Colonic mucosa (tissue), 4 donors: ENCODE data around the gene GOSR2. TPM values are rescaled to one million over a fixed set of nuclear protein-coding genes. Genes with fewer than 3 reads are reported as not detected.

Experiments used
- DNase-seq: peaks from one replicate; pipeline ENCODE4 v3.0.0-alpha.2; 2020
- H3K27ac ChIP-seq: fragments of 200-600 bp; one replicate; pipeline ENCODE4 v1.8.0; 2021
- H3K27me3 ChIP-seq: fragments of 200-600 bp; one replicate; pipeline ENCODE4 v1.8.0; 2021
- H3K36me3 ChIP-seq: fragments of 200-600 bp; one replicate; pipeline ENCODE4 v1.8.0; 2021
- H3K4me1 ChIP-seq: fragments of 200-600 bp; one replicate; pipeline ENCODE4 v1.8.0; 2021; ENCODE audit warnings: mild to moderate bottlenecking
- H3K4me3 ChIP-seq: fragments of 200-600 bp; one replicate; pipeline ENCODE4 v1.8.0; 2021
- H3K9ac ChIP-seq, 2 donors: one replicate each; pipeline ENCODE4 v1.7.0; 2013; ENCODE audit warnings: control low read depth in 2 of 2, low read depth in 2 of 2, low read length in 2 of 2
- H3K9me3 ChIP-seq: fragments of 200-600 bp; one replicate; pipeline ENCODE4 v1.8.0; 2021
- intact Hi-C: fragments of 100-400 bp; cut with DNase I; formaldehyde crosslinking; loops from one replicate; pipeline ENCODE4 v1.14.1; 2022
- total RNA-seq, 2 donors: library from RNA; stranded (reverse); fragmentation: NEBNext Ultra II Directional in 1 of 2; extraction: Animal tissue kit (Norgen Biotek cat#: 25700) in 1 of 2; gene quantifications; one replicate each; pipeline ENCODE4 v1.2.1, GENCODE V29; 2021
- TF ChIP-seq, protein P1 (sequence below): fragments of 200-600 bp; IDR thresholded peaks from one replicate; pipeline ENCODE4 v1.8.0; 2022; ENCODE audit warnings: antibody characterized with exemption, mild to moderate bottlenecking
- donor health status: healthy.
- donor health status: DM: no; HTN: no; CAD: no.
- donor health status: DM: no; HTN: no; CAD: no.

The GOSR2 gene
- total RNA-seq, 2 donors from 2014 or later = 36.5 to 39.4 TPM

DNA sequence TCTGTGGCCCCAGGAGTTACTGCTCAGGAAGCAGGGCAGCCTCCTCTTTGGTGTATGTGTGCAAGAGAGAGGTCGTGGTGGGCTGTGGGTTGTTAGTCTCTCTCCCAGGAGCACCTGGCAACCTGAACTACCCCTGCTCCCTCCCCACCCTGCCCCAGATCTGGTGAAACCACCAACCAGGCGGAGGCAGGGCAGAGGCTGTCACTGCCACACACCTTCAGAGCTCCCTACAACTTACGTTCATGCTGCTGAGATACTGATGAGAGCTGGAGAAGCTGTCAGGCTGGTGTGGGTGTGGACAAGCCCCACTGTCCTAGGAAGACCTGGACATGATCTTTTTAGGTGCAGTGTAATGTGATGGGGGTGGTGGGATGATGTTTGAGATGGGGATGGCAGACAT is 24.3 kb downstream of the GOSR2 start:
- Histone ChIP-seq H3K9ac (no peak overlapping the region), H3K27ac (no peak overlapping the region), H3K4me3 (no peak overlapping the region), H3K36me3 (no peaks in the 10 kb centered on the region), H3K27me3 (no peaks in the 10 kb centered on the region), H3K9me3 (no peaks in the 10 kb centered on the region), H3K4me1 (no peaks in the 10 kb centered on the region)
- intact Hi-C loops = no loop called here
- no peak for DNase-seq
- TF ChIP-seq, protein P1, sequence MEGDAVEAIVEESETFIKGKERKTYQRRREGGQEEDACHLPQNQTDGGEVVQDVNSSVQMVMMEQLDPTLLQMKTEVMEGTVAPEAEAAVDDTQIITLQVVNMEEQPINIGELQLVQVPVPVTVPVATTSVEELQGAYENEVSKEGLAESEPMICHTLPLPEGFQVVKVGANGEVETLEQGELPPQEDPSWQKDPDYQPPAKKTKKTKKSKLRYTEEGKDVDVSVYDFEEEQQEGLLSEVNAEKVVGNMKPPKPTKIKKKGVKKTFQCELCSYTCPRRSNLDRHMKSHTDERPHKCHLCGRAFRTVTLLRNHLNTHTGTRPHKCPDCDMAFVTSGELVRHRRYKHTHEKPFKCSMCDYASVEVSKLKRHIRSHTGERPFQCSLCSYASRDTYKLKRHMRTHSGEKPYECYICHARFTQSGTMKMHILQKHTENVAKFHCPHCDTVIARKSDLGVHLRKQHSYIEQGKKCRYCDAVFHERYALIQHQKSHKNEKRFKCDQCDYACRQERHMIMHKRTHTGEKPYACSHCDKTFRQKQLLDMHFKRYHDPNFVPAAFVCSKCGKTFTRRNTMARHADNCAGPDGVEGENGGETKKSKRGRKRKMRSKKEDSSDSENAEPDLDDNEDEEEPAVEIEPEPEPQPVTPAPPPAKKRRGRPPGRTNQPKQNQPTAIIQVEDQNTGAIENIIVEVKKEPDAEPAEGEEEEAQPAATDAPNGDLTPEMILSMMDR = no peak

DNA sequence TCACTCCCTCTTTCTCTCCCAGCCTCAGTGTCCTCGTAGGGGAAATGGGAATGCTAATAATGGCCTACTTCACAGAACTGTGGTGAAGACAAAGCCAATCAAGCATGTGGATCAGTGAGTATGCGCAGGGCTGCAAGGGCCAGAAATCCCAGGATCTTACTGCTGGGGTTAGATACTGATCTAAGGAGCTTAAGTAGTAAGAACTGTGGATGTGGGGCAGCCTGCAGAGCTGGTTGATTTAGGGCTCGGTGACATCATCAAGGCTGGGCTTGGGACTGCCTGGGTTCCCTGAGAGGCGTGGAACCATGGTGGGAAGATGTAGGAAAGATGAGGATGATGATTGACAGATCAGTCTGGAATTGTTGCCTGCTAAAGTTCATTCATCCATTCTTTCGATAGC is 25.6 kb downstream of the GOSR2 start:
- intact Hi-C loops = no loop called here
- Histone ChIP-seq H3K27me3 (no peaks in the 10 kb centered on the region), H3K27ac (no peak overlapping the region), H3K4me3 (no peak overlapping the region), H3K36me3 (no peaks in the 10 kb centered on the region), H3K4me1 (no peaks in the 10 kb centered on the region), H3K9ac (no peak overlapping the region), H3K9me3 (no peaks in the 10 kb centered on the region)
- DNase-seq = no peak
- TF ChIP-seq, protein P1 = no peak

DNA sequence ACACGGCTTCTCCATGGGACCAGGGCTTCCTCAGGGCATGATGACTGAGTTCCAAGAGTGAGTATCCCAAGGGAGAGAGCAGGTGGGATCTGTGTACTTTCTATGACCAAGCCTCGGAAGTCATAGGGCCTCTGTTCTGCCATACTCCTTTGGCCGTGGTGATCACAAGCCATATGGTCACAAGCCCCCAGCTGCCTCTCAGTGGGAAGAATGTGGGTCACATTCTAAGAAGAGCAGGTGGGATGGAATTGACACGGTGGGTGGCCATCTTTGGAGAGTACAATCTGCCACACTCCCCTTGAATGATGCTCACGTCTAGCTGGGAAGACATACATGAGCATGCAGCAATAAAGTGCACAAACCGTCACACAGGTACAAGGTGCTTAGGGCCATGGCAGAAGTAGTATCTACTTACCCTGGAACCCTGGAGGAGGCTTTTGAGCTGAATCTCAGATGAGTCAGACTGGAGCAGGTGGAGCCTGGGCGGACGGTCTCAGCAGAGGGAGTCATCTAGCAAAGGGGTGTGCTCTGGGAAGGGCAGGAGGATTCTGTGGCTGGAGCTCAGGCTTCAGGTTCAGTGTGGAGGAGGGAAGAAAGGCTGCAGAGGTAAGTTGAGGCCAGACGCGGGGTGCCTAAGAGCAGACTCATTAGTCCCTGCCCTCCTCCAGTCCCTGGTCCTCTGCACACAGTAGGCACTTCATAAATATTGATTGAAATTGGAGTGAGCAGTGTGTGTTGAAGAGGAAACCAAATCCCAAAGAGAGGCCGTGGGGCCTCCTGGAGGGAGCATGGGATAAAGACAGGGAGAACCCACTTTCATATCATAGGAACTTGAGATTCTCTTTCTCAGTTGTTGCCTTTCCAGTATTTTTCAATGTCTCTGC is 26.6 kb downstream of the GOSR2 start:
- no peak for DNase-seq
- no peak overlapping the region for H3K4me3 ChIP-seq
- no peaks in the 10 kb centered on the region for H3K27me3 ChIP-seq
- no peaks in the 10 kb centered on the region for H3K9me3 ChIP-seq
- H3K9ac ChIP-seq = no peak overlapping the region
- TF ChIP-seq, protein P1 = no peak
- H3K36me3 ChIP-seq = no peaks in the 10 kb centered on the region
- H3K27ac ChIP-seq = no peak overlapping the region
- intact Hi-C loops = no loop called here
- H3K4me1 ChIP-seq = no peaks in the 10 kb centered on the region

DNA sequence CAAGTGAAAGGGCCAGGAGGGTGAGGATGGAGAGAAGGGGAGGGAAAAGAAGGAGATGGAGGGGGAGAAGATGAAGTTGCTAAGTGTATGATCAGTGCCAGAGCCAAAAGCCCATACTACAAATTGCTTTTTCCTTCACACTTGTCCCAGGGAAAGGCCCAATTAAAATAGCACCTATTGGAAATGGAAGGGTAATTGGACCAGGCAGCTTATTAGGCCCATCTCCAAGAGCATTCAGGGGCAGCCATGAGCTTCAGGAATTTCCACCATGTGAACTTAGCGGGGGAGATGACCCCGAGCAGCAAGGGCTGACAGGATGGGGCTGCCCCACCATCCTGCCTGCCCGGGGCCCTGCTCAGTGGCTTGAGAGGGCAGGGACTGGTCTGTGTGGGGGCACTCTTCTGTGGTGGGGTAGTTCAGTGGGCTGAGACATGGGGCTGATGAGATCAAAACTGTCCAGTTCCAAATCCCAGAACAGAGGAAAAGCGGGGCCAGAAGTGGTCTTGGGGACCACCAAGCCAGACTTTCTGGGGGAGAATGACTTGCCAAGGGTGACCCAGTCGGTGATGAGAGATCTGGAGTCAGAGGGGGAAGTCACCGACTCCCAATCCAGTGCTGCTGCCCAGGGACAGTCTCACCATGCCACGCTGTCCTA is 27.5 kb downstream of the GOSR2 start:
- no peak overlapping the region for H3K4me3 ChIP-seq
- H3K27ac ChIP-seq = no peak overlapping the region
- H3K9me3 ChIP-seq = no peaks in the 10 kb centered on the region
- H3K4me1 ChIP-seq = no peaks in the 10 kb centered on the region
- peak overlapping the region in 1 of 2 donors; percentile 12 for H3K9ac ChIP-seq
- H3K27me3 ChIP-seq = no peaks in the 10 kb centered on the region
- TF ChIP-seq, protein P1 = no peak
- H3K36me3 ChIP-seq = no peaks in the 10 kb centered on the region
- intact Hi-C loops = no loop called here
- no peak for DNase-seq

DNA sequence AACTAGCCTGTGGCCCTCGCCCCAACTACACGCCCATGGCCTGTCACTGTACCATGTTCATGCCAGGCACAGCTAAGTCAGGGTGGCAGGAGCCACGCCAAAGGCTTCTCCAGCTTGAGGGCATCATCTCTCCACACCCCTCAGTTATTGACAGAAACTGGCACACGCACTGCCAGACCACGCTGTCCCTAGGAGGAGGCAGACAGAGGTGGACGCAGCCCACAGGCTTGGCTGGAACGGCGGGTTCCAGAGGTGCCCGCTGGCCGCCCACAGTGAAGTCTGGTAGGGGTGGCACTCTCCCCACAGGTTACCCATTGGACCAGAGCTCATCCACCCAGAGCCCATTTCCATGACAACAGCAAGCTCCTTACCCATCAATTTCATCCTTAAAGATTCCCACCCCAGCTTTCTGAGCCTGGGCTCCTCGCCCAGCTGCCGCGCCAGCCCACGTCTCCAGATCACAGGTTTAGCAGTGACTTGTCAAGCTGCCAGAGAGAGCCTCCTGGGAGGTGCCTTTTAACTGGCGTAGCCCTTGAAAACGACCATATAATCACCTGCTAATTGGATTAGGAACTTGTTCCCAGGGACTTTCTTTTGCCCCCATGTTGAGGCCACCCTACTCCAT is 28.1 kb downstream of the GOSR2 start:
- TF ChIP-seq, protein P1 = no peak

More for the DNA sequence above, 28.1 kb downstream of the GOSR2 start:
- H3K4me1 ChIP-seq = no peaks in the 10 kb centered on the region
- no peak for DNase-seq
- H3K4me3 ChIP-seq = no peak overlapping the region
- H3K36me3 ChIP-seq = no peaks in the 10 kb centered on the region
- H3K9me3 ChIP-seq = no peaks in the 10 kb centered on the region
- H3K27ac ChIP-seq = no peak overlapping the region
- H3K9ac ChIP-seq = peak overlapping the region in 1 of 2 donors; percentile 12
- no peaks in the 10 kb centered on the region for H3K27me3 ChIP-seq
- intact Hi-C loops = no loop called here
